IMR-90 (cell line): ENCODE data around the gene ALB. TPM values are rescaled to one million over a fixed set of nuclear protein-coding genes. Genes with fewer than 3 reads are reported as not detected.

Experiments used
- ATAC-seq: fragments of 200-7000 bp; cut with Tn5 transposase; 2 replicates; pipeline ENCODE4 v1.9.1; 2020; ENCODE audit warnings: low read depth, mild to moderate bottlenecking, moderate library complexity
- BruUV-seq: library from RNA; stranded (reverse); fragments of 400-500 nt; replicated peaks from 2 replicates; lab custom pipeline; 2021; lab: Mats Ljungman, UMichigan
- CTCF ChIA-PET: fragments of 300-600 bp; formaldehyde crosslinking; extraction: SDS; loops from one replicate; lab custom pipeline; 2021; ENCODE audit warnings: antibody characterized with exemption; lab: Yijun Ruan, JAX
- POLR2A ChIA-PET: fragments of 300-600 bp; sonication (Branson Sonifier 250); formaldehyde crosslinking; loops from one replicate; lab custom pipeline; 2022; ENCODE audit warnings: antibody characterized with exemption; ENCODE audit not compliant: unreplicated experiment; lab: Charles Lee
- DNase-seq: peaks from one replicate; pipeline ENCODE4 v3.0.0; 2013
- H2AFZ ChIP-seq: replicated peaks from 2 replicates; pipeline ENCODE3; 2013; ENCODE audit warnings: low read length, mild to moderate bottlenecking; ENCODE audit not compliant: poor library complexity
- H2AK5ac ChIP-seq: 2 replicates; pipeline ENCODE4 v1.6.1; 2013; ENCODE audit warnings: low read depth, low read length, inconsistent platforms
- H2AK9ac ChIP-seq: replicated peaks from 2 replicates; pipeline ENCODE3; 2013; ENCODE audit warnings: mild to moderate bottlenecking, low read depth, low read length, moderate library complexity; ENCODE audit not compliant: poor library complexity
- H2BK120ac ChIP-seq: 2 replicates; pipeline ENCODE4 v1.6.1; 2013; ENCODE audit warnings: low read depth, low read length, inconsistent platforms
- H2BK15ac ChIP-seq: 3 replicates; pipeline ENCODE4 v1.6.1; 2013; ENCODE audit warnings: low read depth, low read length, inconsistent platforms
- H2BK20ac ChIP-seq: 2 replicates; pipeline ENCODE4 v1.6.1; 2013; ENCODE audit warnings: low read depth, mild to moderate bottlenecking, inconsistent platforms, low read length, moderate library complexity
- H2BK5ac ChIP-seq: 2 replicates; pipeline ENCODE4 v1.6.1; 2013; ENCODE audit warnings: mild to moderate bottlenecking, low read depth, low read length, inconsistent platforms; ENCODE audit not compliant: poor library complexity, severe bottlenecking
- H3K14ac ChIP-seq: replicated peaks from 2 replicates; pipeline ENCODE4 v1.6.1; 2013; ENCODE audit warnings: low read depth, low read length, inconsistent platforms
- H3K18ac ChIP-seq: 2 replicates; pipeline ENCODE4 v1.6.1; 2013; ENCODE audit warnings: low read depth, low read length, control low read depth
- H3K23ac ChIP-seq: 2 replicates; pipeline ENCODE4 v1.6.1; 2013; ENCODE audit warnings: low read depth, low read length, inconsistent platforms
- H3K27ac ChIP-seq: 2 replicates; pipeline ENCODE4 v1.5.1; 2013; ENCODE audit warnings: mild to moderate bottlenecking, control low read depth, low read length; ENCODE audit not compliant: insufficient read depth
- H3K27me3 ChIP-seq: 2 replicates; pipeline ENCODE4 v1.6.1; 2013; ENCODE audit warnings: low read length; ENCODE audit not compliant: control insufficient read depth, insufficient read depth
- H3K36me3 ChIP-seq: 2 replicates; pipeline ENCODE4 v1.6.1; 2013; ENCODE audit warnings: low read length, mixed read lengths; ENCODE audit not compliant: control insufficient read depth, insufficient read depth
- H3K4ac ChIP-seq: 2 replicates; pipeline ENCODE4 v1.6.1; 2013; ENCODE audit warnings: low read depth, low read length, inconsistent platforms
- H3K4me1 ChIP-seq: 2 replicates; pipeline ENCODE4 v1.6.1; 2013; ENCODE audit warnings: low read length, mixed read lengths; ENCODE audit not compliant: control insufficient read depth, insufficient read depth
- H3K4me2 ChIP-seq: 2 replicates; pipeline ENCODE4 v1.6.1; 2013; ENCODE audit warnings: low read depth, mild to moderate bottlenecking, control low read depth, low read length, moderate library complexity
- H3K4me3 ChIP-seq: 2 replicates; pipeline ENCODE4 v1.5.1; 2013; ENCODE audit warnings: low read depth, mild to moderate bottlenecking, control low read depth, low read length, moderate library complexity; ENCODE audit not compliant: insufficient read depth
- H3K56ac ChIP-seq: 2 replicates; pipeline ENCODE4 v1.6.1; 2013; ENCODE audit warnings: low read length, inconsistent platforms; ENCODE audit not compliant: insufficient read depth; ENCODE audit errors: extremely low read depth
- H3K79me1 ChIP-seq, 2 experiments: 2 replicates each; pipeline ENCODE4 v1.6.1; 2013; ENCODE audit warnings: low read length in 2 of 2, inconsistent platforms in 1 of 2, low read depth in 1 of 2
- H3K9ac ChIP-seq: 2 replicates; pipeline ENCODE4 v1.6.1; 2013; ENCODE audit warnings: low read depth, low read length, control low read depth
- H3K9me1 ChIP-seq: 2 replicates; pipeline ENCODE4 v1.6.1; 2013; ENCODE audit warnings: low read length, inconsistent platforms; ENCODE audit not compliant: insufficient read depth
- H3K9me3 ChIP-seq: 2 replicates; pipeline ENCODE4 v1.6.1; 2013; ENCODE audit warnings: low read length; ENCODE audit not compliant: control insufficient read depth, insufficient read depth
- H4K20me1 ChIP-seq: 2 replicates; pipeline ENCODE4 v1.6.1; 2013; ENCODE audit warnings: low read length, inconsistent platforms; ENCODE audit not compliant: insufficient read depth
- H4K5ac ChIP-seq: 2 replicates; pipeline ENCODE4 v1.6.1; 2013; ENCODE audit warnings: mild to moderate bottlenecking, low read depth, low read length, control low read depth
- H4K8ac ChIP-seq, 2 experiments: 2 replicates each; pipeline ENCODE4 v1.6.1; 2013; ENCODE audit warnings: low read depth in 2 of 2, low read length in 2 of 2, control low read depth in 1 of 2, inconsistent platforms in 1 of 2
- H4K91ac ChIP-seq: 2 replicates; pipeline ENCODE4 v1.6.1; 2013; ENCODE audit warnings: low read depth, low read length, inconsistent platforms; ENCODE audit not compliant: insufficient read depth
- CEBPB ChIP-seq: IDR thresholded peaks from 2 replicates; pipeline ENCODE4 v1.6.1; 2012; ENCODE audit warnings: low read depth, low read length, improper control_type of control experiment
- MAFK ChIP-seq: IDR thresholded peaks from 2 replicates; pipeline ENCODE4 v1.6.1; 2012; ENCODE audit warnings: low read depth, low read length, improper control_type of control experiment
- WGBS, 2 experiments: methylation state at CpG; one replicate each; pipeline versions ENCODE4 v1.1.5 to v1.1.7; 2013; ENCODE audit warnings: missing lambda C conversion rate in 2 of 2; ENCODE audit not compliant: insufficient read length in 1 of 2; ENCODE audit errors: extremely low coverage in 2 of 2; 5-methylcytosine and 5-hydroxymethylcytosine counted together
- dilution Hi-C: fragments of 300-500 bp; cut with HindIII; formaldehyde crosslinking; loops from one replicate; pipeline ENCODE4 v1.14.3; 2018; ENCODE audit warnings: low sequenced_read_pairs; ENCODE audit not compliant: unreplicated experiment
- in situ Hi-C: fragments of 300-500 bp; cut with MboI; formaldehyde crosslinking; loops from 3 replicates; pipeline ENCODE4 v1.14.3; 2019; ENCODE audit warnings: low sequenced_read_pairs, inconsistent platforms, mixed read lengths
- intact Hi-C: fragments of 100-400 bp; cut with micrococcal nuclease; formaldehyde crosslinking; loops from 2 replicates; pipeline ENCODE4 v1.10.0; 2022
- polyA plus RNA-seq, 3 experiments: library from polyadenylated mRNA; depleted of rRNA; stranded (reverse); fragments of >200 nt; gene quantifications; 2 replicates each; pipeline ENCODE4 v1.2.3, GENCODE V29; 2012; ENCODE audit warnings: low replicate concordance in 1 of 3
- total RNA-seq: library from RNA; depleted of rRNA; stranded (reverse); fragments of >200 nt; gene quantifications from 2 replicates; pipeline ENCODE4 v1.2.3, GENCODE V29; 2012; rRNA removed

Gene ALB
- total and polyA plus RNA-seq, 2 of the 4 experiments (the other 2 are of a cell fraction): not detected

DNA sequence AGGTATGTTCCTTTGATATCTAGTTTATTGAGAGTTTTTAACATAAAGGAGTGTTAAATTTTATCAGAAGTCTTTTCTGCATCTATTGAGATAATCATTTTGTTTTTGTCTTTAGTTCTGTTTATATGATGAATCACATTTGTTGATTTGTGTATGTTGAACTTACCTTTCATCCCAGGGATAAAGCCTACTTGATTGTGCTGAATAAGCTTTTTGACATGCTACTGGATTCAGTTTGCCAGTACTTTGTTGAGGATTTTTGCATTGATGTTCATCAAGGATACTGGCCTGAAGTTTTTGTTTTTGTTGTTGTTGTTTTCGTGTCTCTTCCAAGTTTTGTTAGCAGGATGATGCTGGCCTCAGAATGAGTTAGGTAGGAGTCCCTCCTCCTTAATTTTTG lies 66.6 kb downstream of the ALB start:
- Histone ChIP-seq H3K79me1 (no peaks in the 10 kb centered on the region), H3K9me3 (peaks cover 2% of the 10 kb centered on the region; the same call in 1 of the 2 replicates), H3K14ac (no peak overlapping the region), H2AK5ac (no peak overlapping the region), H3K23ac (no peak overlapping the region), H4K91ac (no peak overlapping the region), H3K4ac (no peak overlapping the region), H3K9ac (no peak overlapping the region), H3K4me1 (no peaks in the 10 kb centered on the region), H3K9me1 (no peaks in the 10 kb centered on the region), H3K27ac (no peak overlapping the region), H2BK15ac (no peak overlapping the region), H3K36me3 (no peaks in the 10 kb centered on the region), H4K5ac (no peak overlapping the region), H2BK20ac (no peak overlapping the region), H3K4me3 (no peak overlapping the region), H3K56ac (no peak overlapping the region), H3K4me2 (no peak overlapping the region), H2BK120ac (no peak overlapping the region), H4K8ac (no peak overlapping the region), H3K27me3 (no peaks in the 10 kb centered on the region), H2AFZ (no peak overlapping the region), H4K20me1 (no peaks in the 10 kb centered on the region), H2BK5ac (no peak overlapping the region), H2AK9ac (no peak overlapping the region), H3K18ac (no peak overlapping the region)
- dilution Hi-C loops: no loop called here
- TF ChIP-seq MAFK (peak; percentile 19; the same call in 1 of the 2 replicates), CEBPB (no peak)
- intact Hi-C loops: no loop called here
- POLR2A ChIA-PET: no interaction called here
- DNase-seq (no peak), ATAC-seq (no peak)
- BruUV-seq: no TSS peak
- 20% methylated on average over 1 of the region's 1 CpG; no CpG with 5 or more reads in 1 of the 2 experiments for WGBS, 2 experiments
- in situ Hi-C loops: no loop called here
- CTCF ChIA-PET: no interaction called here

Other genes starting within 250 kb of the ALB start
- gene ANKRD17, start 145.5 kb upstream of the ALB start, total RNA-seq: 75.3 and 77.2 TPM in 2 replicates
- 28.5 and 30.5 TPM in 2 replicates for gene ANKRD17, start 145.5 kb upstream of the ALB start, polyA plus RNA-seq (2012; rRNA removed)
- 0.56 and 1.3 TPM in 2 replicates for gene AFP, start 31.9 kb downstream of the ALB start, total RNA-seq
- gene AFP, start 31.9 kb downstream of the ALB start, polyA plus RNA-seq (2012; rRNA removed): 0.52 and 0.87 TPM in 2 replicates
- gene AFM, start 77.5 kb downstream of the ALB start, total RNA-seq: not detected in 2 replicates
- not detected in 2 replicates for gene AFM, start 77.5 kb downstream of the ALB start, polyA plus RNA-seq (2012; rRNA removed)
- not detected in 2 replicates for gene RASSF6, start 216.1 kb downstream of the ALB start, total RNA-seq
- not detected in 2 replicates for gene RASSF6, start 216.1 kb downstream of the ALB start, polyA plus RNA-seq (2012; rRNA removed)